Astrocyte (in vitro differentiated cells and primary cell): Measurements from ENCODE around the gene NEK9. TPM values are rescaled to one million over a fixed set of nuclear protein-coding genes. Genes with fewer than 3 reads are reported as not detected.

Experiments
- DNase-seq: peaks from one replicate; pipeline ENCODE4 v3.0.0-alpha.2; 2010; ENCODE audit warnings: low read depth
- FAIRE-seq: peaks from 2 replicates; lab custom pipeline; 2011; peaks lifted over from hg19 to GRCh38; lab: Jason Lieb, UNC
- H2AFZ ChIP-seq: 2 replicates; pipeline ENCODE4 v1.6.0; 2012; ENCODE audit warnings: low read depth, low read length, inconsistent platforms
- H3K27ac ChIP-seq: 2 replicates; pipeline ENCODE4 v1.5.1; 2011; ENCODE audit warnings: low read depth, low read length, inconsistent platforms
- H3K27me3 ChIP-seq: 2 replicates; pipeline ENCODE4 v1.6.0; 2011; ENCODE audit warnings: low read length, inconsistent platforms; ENCODE audit not compliant: insufficient read depth
- H3K36me3 ChIP-seq: 2 replicates; pipeline ENCODE4 v1.5.1; 2011; ENCODE audit warnings: low read length, inconsistent platforms; ENCODE audit not compliant: insufficient read depth
- H3K4me1 ChIP-seq: 2 replicates; pipeline ENCODE4 v1.5.1; 2011; ENCODE audit warnings: low read length, inconsistent platforms; ENCODE audit not compliant: insufficient read depth
- H3K4me2 ChIP-seq: 2 replicates; pipeline ENCODE4 v1.6.0; 2012; ENCODE audit warnings: low read length, inconsistent platforms
- H3K4me3 ChIP-seq: 2 replicates; pipeline ENCODE4 v1.5.1; 2011; ENCODE audit warnings: low read depth, mild to moderate bottlenecking, low read length, inconsistent platforms; ENCODE audit not compliant: insufficient read depth
- H3K79me2 ChIP-seq: 2 replicates; pipeline ENCODE4 v1.6.0; 2012; ENCODE audit warnings: mild to moderate bottlenecking, low read length, inconsistent platforms; ENCODE audit not compliant: insufficient read depth
- H3K9ac ChIP-seq: 2 replicates; pipeline ENCODE4 v1.6.0; 2012; ENCODE audit warnings: mild to moderate bottlenecking, low read length, inconsistent platforms
- H3K9me3 ChIP-seq: 2 replicates; pipeline ENCODE4 v1.5.1; 2012; ENCODE audit warnings: low read depth, mild to moderate bottlenecking, low read length, inconsistent platforms; ENCODE audit not compliant: insufficient read depth
- H4K20me1 ChIP-seq: 2 replicates; pipeline ENCODE4 v1.6.0; 2012; ENCODE audit warnings: low read length, inconsistent platforms; ENCODE audit not compliant: insufficient read depth
- H3K27ac Mint-ChIP-seq: one replicate; pipeline ENCODE4 v1.8.0; 2021; ENCODE audit warnings: mild to moderate bottlenecking, mixed read lengths; ENCODE audit not compliant: unreplicated experiment
- H3K27me3 Mint-ChIP-seq: one replicate; pipeline ENCODE4 v1.8.0; 2021; ENCODE audit warnings: low read depth, mixed read lengths; ENCODE audit not compliant: unreplicated experiment
- H3K36me3 Mint-ChIP-seq: one replicate; pipeline ENCODE4 v1.8.0; 2021; ENCODE audit warnings: low read depth, mixed read lengths; ENCODE audit not compliant: unreplicated experiment
- H3K4me1 Mint-ChIP-seq: one replicate; pipeline ENCODE4 v1.8.0; 2021; ENCODE audit warnings: low read depth, mixed read lengths; ENCODE audit not compliant: unreplicated experiment
- H3K4me3 Mint-ChIP-seq: one replicate; pipeline ENCODE4 v1.8.0; 2021; ENCODE audit warnings: mild to moderate bottlenecking, moderate library complexity, mixed read lengths; ENCODE audit not compliant: unreplicated experiment
- H3K9me3 Mint-ChIP-seq: one replicate; pipeline ENCODE4 v1.8.0; 2021; ENCODE audit warnings: mild to moderate bottlenecking, mixed read lengths; ENCODE audit not compliant: unreplicated experiment
- EZH2 ChIP-seq: IDR thresholded peaks from 2 replicates; pipeline ENCODE4 v1.6.1; 2012; ENCODE audit warnings: mild to moderate bottlenecking, low read length, inconsistent platforms; ENCODE audit not compliant: insufficient read depth
- total RNA-seq: library from RNA; stranded (reverse); gene quantifications from 2 replicates; pipeline ENCODE4 v1.2.1, GENCODE V29; 2021
- TF ChIP-seq, protein P1 (sequence below): IDR thresholded peaks from 2 replicates; pipeline ENCODE4 v1.5.1; 2011; ENCODE audit warnings: low read depth, mild to moderate bottlenecking, inconsistent platforms, low read length, moderate library complexity; ENCODE audit not compliant: insufficient read depth

NEK9 gene
- total RNA-seq, 1 donor from 2014 or later: 45.2 TPM

DNA sequence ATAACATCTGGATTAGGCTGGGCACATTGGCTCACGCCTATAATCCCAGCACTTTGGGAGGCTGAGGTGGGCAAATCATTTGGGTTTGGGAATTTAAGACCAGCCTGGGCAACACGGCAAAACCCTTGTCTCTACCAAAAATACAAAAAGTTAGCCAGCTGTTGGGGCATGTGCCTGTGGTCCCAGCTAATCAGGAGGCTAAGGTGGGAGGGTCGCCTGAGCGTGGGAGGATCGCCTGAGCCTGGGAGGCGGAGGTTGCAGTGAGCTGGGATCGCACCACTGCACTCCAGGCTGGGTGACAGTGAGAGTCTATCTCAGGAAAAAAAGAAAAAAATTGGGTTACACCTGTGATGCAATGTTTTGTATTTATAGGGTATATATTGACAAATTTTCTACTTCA lies 5.3 kb downstream of the NEK9 start:
- Histone ChIP-seq H3K27me3 (no peaks in the 10 kb centered on the region), H3K9ac (no peak overlapping the region), H3K79me2 (peaks cover 16% of the 10 kb centered on the region), H3K36me3 (peaks cover 5% of the 10 kb centered on the region), H4K20me1 (no peaks in the 10 kb centered on the region), H3K27ac (no peak overlapping the region), H3K9me3 (no peaks in the 10 kb centered on the region), H3K4me1 (peaks cover 29% of the 10 kb centered on the region), H3K4me2 (no peak overlapping the region), H3K4me3 (no peak overlapping the region), H2AFZ (no peak overlapping the region)
- DNase-seq: no peak
- FAIRE-seq: no peak
- Mint-ChIP-seq H3K4me3 (no peak overlapping the region), H3K27me3 (no peaks in the 10 kb centered on the region), H3K27ac (no peak overlapping the region), H3K36me3 (peaks cover 7% of the 10 kb centered on the region), H3K9me3 (no peaks in the 10 kb centered on the region), H3K4me1 (peaks cover 24% of the 10 kb centered on the region)
- no peak for TF ChIP-seq EZH2
- TF ChIP-seq, protein P1, sequence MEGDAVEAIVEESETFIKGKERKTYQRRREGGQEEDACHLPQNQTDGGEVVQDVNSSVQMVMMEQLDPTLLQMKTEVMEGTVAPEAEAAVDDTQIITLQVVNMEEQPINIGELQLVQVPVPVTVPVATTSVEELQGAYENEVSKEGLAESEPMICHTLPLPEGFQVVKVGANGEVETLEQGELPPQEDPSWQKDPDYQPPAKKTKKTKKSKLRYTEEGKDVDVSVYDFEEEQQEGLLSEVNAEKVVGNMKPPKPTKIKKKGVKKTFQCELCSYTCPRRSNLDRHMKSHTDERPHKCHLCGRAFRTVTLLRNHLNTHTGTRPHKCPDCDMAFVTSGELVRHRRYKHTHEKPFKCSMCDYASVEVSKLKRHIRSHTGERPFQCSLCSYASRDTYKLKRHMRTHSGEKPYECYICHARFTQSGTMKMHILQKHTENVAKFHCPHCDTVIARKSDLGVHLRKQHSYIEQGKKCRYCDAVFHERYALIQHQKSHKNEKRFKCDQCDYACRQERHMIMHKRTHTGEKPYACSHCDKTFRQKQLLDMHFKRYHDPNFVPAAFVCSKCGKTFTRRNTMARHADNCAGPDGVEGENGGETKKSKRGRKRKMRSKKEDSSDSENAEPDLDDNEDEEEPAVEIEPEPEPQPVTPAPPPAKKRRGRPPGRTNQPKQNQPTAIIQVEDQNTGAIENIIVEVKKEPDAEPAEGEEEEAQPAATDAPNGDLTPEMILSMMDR: no peak

DNA sequence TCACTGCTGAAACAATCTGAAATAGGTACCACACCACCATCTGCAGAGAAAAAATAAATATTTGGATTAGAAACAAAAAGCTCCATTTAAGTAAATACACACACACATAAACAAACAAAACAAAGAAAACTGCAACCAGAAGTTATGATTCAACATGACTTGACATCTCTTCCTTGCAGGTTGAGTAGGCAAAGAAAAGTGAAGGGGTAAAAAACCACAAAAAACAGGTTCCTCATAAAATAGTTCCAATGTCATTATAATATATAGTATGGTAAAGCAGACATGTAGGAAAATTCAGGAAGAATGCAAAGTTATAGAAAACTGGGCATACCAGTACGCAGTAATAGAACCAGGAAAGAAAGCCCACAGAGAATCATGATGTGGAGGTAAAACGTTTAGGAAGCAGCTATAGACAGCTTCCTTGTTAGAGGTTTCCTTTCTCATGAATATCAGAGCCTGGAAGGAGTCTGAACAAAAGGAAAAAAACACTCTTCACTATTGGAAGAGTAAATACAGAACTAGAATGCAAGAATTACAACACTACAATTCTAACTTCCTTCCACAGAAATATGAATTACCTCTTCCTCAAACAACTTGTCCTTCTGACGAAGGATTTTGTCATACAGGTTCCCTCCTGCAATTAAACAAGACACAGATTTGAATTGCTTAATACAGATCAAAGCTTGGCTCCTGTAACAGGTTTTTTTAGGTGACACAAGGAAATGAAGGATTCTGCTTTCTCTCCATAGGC lies 6.1 kb downstream of the NEK9 start:
- Mint-ChIP-seq H3K4me3 (no peak overlapping the region), H3K36me3 (peaks cover 7% of the 10 kb centered on the region), H3K27me3 (no peaks in the 10 kb centered on the region), H3K27ac (no peak overlapping the region), H3K4me1 (peaks cover 18% of the 10 kb centered on the region), H3K9me3 (no peaks in the 10 kb centered on the region)
- H3K27ac ChIP-seq: no peak overlapping the region
- DNase-seq: no peak
- H3K4me3 ChIP-seq: no peak overlapping the region
- no peak overlapping the region for H2AFZ ChIP-seq
- no peak for FAIRE-seq
- no peaks in the 10 kb centered on the region for H4K20me1 ChIP-seq
- no peak overlapping the region for H3K9ac ChIP-seq
- peaks cover 22% of the 10 kb centered on the region for H3K4me1 ChIP-seq
- peaks cover 8% of the 10 kb centered on the region for H3K79me2 ChIP-seq
- H3K27me3 ChIP-seq: no peaks in the 10 kb centered on the region
- no peaks in the 10 kb centered on the region for H3K9me3 ChIP-seq
- no peak overlapping the region for H3K4me2 ChIP-seq
- TF ChIP-seq EZH2: no peak
- TF ChIP-seq, protein P1: no peak
- H3K36me3 ChIP-seq: peaks cover 5% of the 10 kb centered on the region

DNA sequence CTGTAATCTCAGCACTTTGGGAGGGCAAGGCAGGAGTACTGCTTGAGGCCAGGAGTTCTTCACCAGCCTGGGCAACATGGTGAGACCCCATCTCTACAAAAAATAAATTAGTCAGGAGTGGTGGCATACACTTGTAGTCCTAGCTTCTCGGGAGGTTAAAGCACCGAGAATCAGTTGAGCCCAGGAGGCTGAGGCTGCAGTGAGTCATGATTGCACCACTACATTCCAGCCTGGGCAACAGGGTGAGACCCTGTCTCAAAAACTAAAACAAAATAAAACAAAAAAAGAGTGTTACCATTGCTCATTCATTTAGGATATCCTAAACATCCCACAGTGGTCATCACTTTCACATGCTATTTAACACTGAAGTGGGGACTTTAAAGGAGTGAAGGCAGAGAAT lies 7.8 kb downstream of the NEK9 start:
- DNase-seq (no peak), FAIRE-seq (no peak)
- no peaks in the 10 kb centered on the region for H4K20me1 ChIP-seq
- H3K4me2 ChIP-seq: no peak overlapping the region
- peaks cover 8% of the 10 kb centered on the region for H3K4me1 Mint-ChIP-seq
- no peak overlapping the region for H2AFZ ChIP-seq
- TF ChIP-seq, protein P1: no peak
- no peak for TF ChIP-seq EZH2
- H3K36me3 ChIP-seq: peaks cover 12% of the 10 kb centered on the region
- no peaks in the 10 kb centered on the region for H3K9me3 Mint-ChIP-seq
- H3K27me3 ChIP-seq: no peaks in the 10 kb centered on the region
- H3K9me3 ChIP-seq: no peaks in the 10 kb centered on the region
- no peak overlapping the region for H3K4me3 Mint-ChIP-seq
- H3K27ac ChIP-seq: no peak overlapping the region
- H3K27ac Mint-ChIP-seq: peak overlapping the region; percentile 58
- no peak overlapping the region for H3K4me3 ChIP-seq
- H3K4me1 ChIP-seq: peaks cover 5% of the 10 kb centered on the region
- no peaks in the 10 kb centered on the region for H3K27me3 Mint-ChIP-seq
- no peak overlapping the region for H3K9ac ChIP-seq
- no peaks in the 10 kb centered on the region for H3K79me2 ChIP-seq
- H3K36me3 Mint-ChIP-seq: peaks cover 7% of the 10 kb centered on the region
